ENCODE data around the gene ADCY1.

ADCY1 gene

GRCh38 chr7:45690762-45691150, 116.6 kb downstream of the ADCY1 start:
- no peak overlapping the region for H3K27ac ChIP-seq (ENCODE audit: low read depth, low read length)
- no peak for DNase-seq

GRCh38 chr7:45691155-45691656, 117.0 kb downstream of the ADCY1 start:
- Histone ChIP-seq H3K4me3 (ENCODE audit: low read length) (no peak overlapping the region), H3K18ac (ENCODE audit: low read length) (no peak overlapping the region), H3K4ac (ENCODE audit: low read depth, low read length) (no peak overlapping the region), H3K36me3 (ENCODE audit: control insufficient read depth, insufficient read depth, low read length) (no peaks in the 10 kb centered on the region), H2AK5ac (ENCODE audit: low read length) (no peak overlapping the region), H3K56ac (ENCODE audit: low read length) (no peak overlapping the region), H4K5ac (ENCODE audit: low read length) (no peak overlapping the region), H3K79me2 (ENCODE audit: control insufficient read depth, insufficient read depth, low read length) (no peaks in the 10 kb centered on the region), H4K8ac (ENCODE audit: low read depth, low read length) (no peak overlapping the region), H3K23ac (ENCODE audit: low read length) (no peak overlapping the region), H3K4me2 (ENCODE audit: low read length) (no peak overlapping the region), H3K27ac (ENCODE audit: low read depth, low read length) (no peak overlapping the region), H3K4me1 (ENCODE audit: control insufficient read depth, low read depth, low read length) (no peaks in the 10 kb centered on the region), H2BK5ac (ENCODE audit: low read length) (no peak overlapping the region), H3K79me1 (ENCODE audit: low read length) (no peaks in the 10 kb centered on the region), H3K9ac (ENCODE audit: low read length) (no peak overlapping the region), H2BK15ac (replicated peaks; ENCODE audit: low read depth) (no peak overlapping the region), H3K27me3 (ENCODE audit: insufficient read depth, low read length, poor library complexity) (no peaks in the 10 kb centered on the region), H2BK120ac (ENCODE audit: low read depth, low read length) (no peak overlapping the region)
- no peak for DNase-seq
- no CpG with 5 or more reads among the region's 6 CpGs for WGBS (ENCODE audit: extremely low coverage, insufficient coverage, low lambda C conversion rate)

More at GRCh38 chr7:45690762-45691150, 116.6 kb downstream of the ADCY1 start:
- H3K4me3 ChIP-seq (ENCODE audit: low read length), result no peak overlapping the region
- H3K27me3 ChIP-seq (ENCODE audit: insufficient read depth, low read length, poor library complexity), result no peaks in the 10 kb centered on the region
- no peak overlapping the region for H3K9ac ChIP-seq (ENCODE audit: low read length)
- no peak overlapping the region for H4K5ac ChIP-seq (ENCODE audit: low read length)
- H3K4me2 ChIP-seq (ENCODE audit: low read length), result no peak overlapping the region
- H3K36me3 ChIP-seq (ENCODE audit: control insufficient read depth, insufficient read depth, low read length), result no peaks in the 10 kb centered on the region
- H2BK15ac ChIP-seq (replicated peaks; ENCODE audit: low read depth), result no peak overlapping the region
- no peak overlapping the region for H3K23ac ChIP-seq (ENCODE audit: low read length)
- no peaks in the 10 kb centered on the region for H3K79me2 ChIP-seq (ENCODE audit: control insufficient read depth, insufficient read depth, low read length)
- no peak overlapping the region for H3K4ac ChIP-seq (ENCODE audit: low read depth, low read length)
- no peak overlapping the region for H3K18ac ChIP-seq (ENCODE audit: low read length)
- no peak overlapping the region for H2BK120ac ChIP-seq (ENCODE audit: low read depth, low read length)
- H3K79me1 ChIP-seq (ENCODE audit: low read length), result no peaks in the 10 kb centered on the region
- H2BK5ac ChIP-seq (ENCODE audit: low read length), result no peak overlapping the region
- H3K4me1 ChIP-seq (ENCODE audit: control insufficient read depth, low read depth, low read length), result no peaks in the 10 kb centered on the region
- no peak overlapping the region for H3K56ac ChIP-seq (ENCODE audit: low read length)
- no peak overlapping the region for H4K8ac ChIP-seq (ENCODE audit: low read depth, low read length)
- no peak overlapping the region for H2AK5ac ChIP-seq (ENCODE audit: low read length)

- no peaks in the 10 kb centered on the region for H3K27me3 ChIP-seq (ENCODE audit: insufficient read depth, low read length, poor library complexity)
- no peak for DNase-seq
- no peak overlapping the region for H3K18ac ChIP-seq (ENCODE audit: low read length)
- H3K4me1 ChIP-seq (ENCODE audit: control insufficient read depth, low read depth, low read length), result no peaks in the 10 kb centered on the region
- H3K27ac ChIP-seq (ENCODE audit: low read depth, low read length), result no peak overlapping the region
- no peak overlapping the region for H2AK5ac ChIP-seq (ENCODE audit: low read length)
- no peak overlapping the region for H3K23ac ChIP-seq (ENCODE audit: low read length)
- H3K79me2 ChIP-seq (ENCODE audit: control insufficient read depth, insufficient read depth, low read length), result no peaks in the 10 kb centered on the region
- no peak overlapping the region for H3K9ac ChIP-seq (ENCODE audit: low read length)
- H3K4me2 ChIP-seq (ENCODE audit: low read length), result no peak overlapping the region
- H3K56ac ChIP-seq (ENCODE audit: low read length), result no peak overlapping the region
- WGBS (ENCODE audit: extremely low coverage, insufficient coverage, low lambda C conversion rate), result no CpG with 5 or more reads among the region's 3 CpGs
- H4K5ac ChIP-seq (ENCODE audit: low read length), result no peak overlapping the region
- no peak overlapping the region for H2BK5ac ChIP-seq (ENCODE audit: low read length)
- no peak overlapping the region for H4K8ac ChIP-seq (ENCODE audit: low read depth, low read length)
- H2BK120ac ChIP-seq (ENCODE audit: low read depth, low read length), result no peak overlapping the region
- H3K79me1 ChIP-seq (ENCODE audit: low read length), result no peaks in the 10 kb centered on the region
- no peak overlapping the region for H3K4me3 ChIP-seq (ENCODE audit: low read length)
- no peaks in the 10 kb centered on the region for H3K36me3 ChIP-seq (ENCODE audit: control insufficient read depth, insufficient read depth, low read length)
- H3K4ac ChIP-seq (ENCODE audit: low read depth, low read length), result no peak overlapping the region
- no peak overlapping the region for H2BK15ac ChIP-seq (replicated peaks; ENCODE audit: low read depth)
These were observed 117.9 kb downstream of the ADCY1 start for GRCh38 chr7:45692031-45692430.

- DNase-seq, result no peak
- no peak overlapping the region for H3K9ac ChIP-seq (ENCODE audit: low read length)
- H3K56ac ChIP-seq (ENCODE audit: low read length), result no peak overlapping the region
These were observed 121.3 kb downstream of the ADCY1 start for GRCh38 chr7:45695249-45695995.

GRCh38 chr7:45696476-45696875, 122.3 kb downstream of the ADCY1 start:
- H3K18ac ChIP-seq (ENCODE audit: low read length), result no peak overlapping the region
- no peak overlapping the region for H4K5ac ChIP-seq (ENCODE audit: low read length)
- H3K4me2 ChIP-seq (ENCODE audit: low read length), result no peak overlapping the region
- WGBS (ENCODE audit: extremely low coverage, insufficient coverage, low lambda C conversion rate), result no CpG with 5 or more reads among the region's 4 CpGs
- no peak for DNase-seq
- H3K36me3 ChIP-seq (ENCODE audit: control insufficient read depth, insufficient read depth, low read length), result no peaks in the 10 kb centered on the region
- no peak overlapping the region for H3K56ac ChIP-seq (ENCODE audit: low read length)
- no peak overlapping the region for H4K8ac ChIP-seq (ENCODE audit: low read depth, low read length)
- no peak overlapping the region for H2BK120ac ChIP-seq (ENCODE audit: low read depth, low read length)
- no peak overlapping the region for H3K27ac ChIP-seq (ENCODE audit: low read depth, low read length)
- no peaks in the 10 kb centered on the region for H3K4me1 ChIP-seq (ENCODE audit: control insufficient read depth, low read depth, low read length)
- no peak overlapping the region for H3K9ac ChIP-seq (ENCODE audit: low read length)
- H3K4ac ChIP-seq (ENCODE audit: low read depth, low read length), result no peak overlapping the region
- H3K79me1 ChIP-seq (ENCODE audit: low read length), result no peaks in the 10 kb centered on the region
- H2BK5ac ChIP-seq (ENCODE audit: low read length), result no peak overlapping the region
- no peak overlapping the region for H3K23ac ChIP-seq (ENCODE audit: low read length)
- no peak overlapping the region for H3K4me3 ChIP-seq (ENCODE audit: low read length)
- H3K27me3 ChIP-seq (ENCODE audit: insufficient read depth, low read length, poor library complexity), result no peaks in the 10 kb centered on the region
- no peak overlapping the region for H2BK15ac ChIP-seq (replicated peaks; ENCODE audit: low read depth)
- H2AK5ac ChIP-seq (ENCODE audit: low read length), result no peak overlapping the region
- H3K79me2 ChIP-seq (ENCODE audit: control insufficient read depth, insufficient read depth, low read length), result no peaks in the 10 kb centered on the region

More at GRCh38 chr7:45695249-45695995, 121.3 kb downstream of the ADCY1 start:
- Histone ChIP-seq H2BK5ac (ENCODE audit: low read length) (no peak overlapping the region), H4K8ac (ENCODE audit: low read depth, low read length) (no peak overlapping the region), H4K5ac (ENCODE audit: low read length) (no peak overlapping the region), H3K4me1 (ENCODE audit: control insufficient read depth, low read depth, low read length) (no peaks in the 10 kb centered on the region), H3K23ac (ENCODE audit: low read length) (no peak overlapping the region), H2BK120ac (ENCODE audit: low read depth, low read length) (no peak overlapping the region), H3K18ac (ENCODE audit: low read length) (no peak overlapping the region), H3K36me3 (ENCODE audit: control insufficient read depth, insufficient read depth, low read length) (no peaks in the 10 kb centered on the region), H2BK15ac (replicated peaks; ENCODE audit: low read depth) (no peak overlapping the region), H2AK5ac (ENCODE audit: low read length) (no peak overlapping the region), H3K79me1 (ENCODE audit: low read length) (no peaks in the 10 kb centered on the region), H3K4ac (ENCODE audit: low read depth, low read length) (no peak overlapping the region), H3K27me3 (ENCODE audit: insufficient read depth, low read length, poor library complexity) (no peaks in the 10 kb centered on the region), H3K4me3 (ENCODE audit: low read length) (no peak overlapping the region), H3K79me2 (ENCODE audit: control insufficient read depth, insufficient read depth, low read length) (no peaks in the 10 kb centered on the region), H3K27ac (ENCODE audit: low read depth, low read length) (no peak overlapping the region), H3K4me2 (ENCODE audit: low read length) (no peak overlapping the region)
- no CpG with 5 or more reads among the region's 5 CpGs for WGBS (ENCODE audit: extremely low coverage, insufficient coverage, low lambda C conversion rate)

Measured in mesendoderm (in vitro differentiated cells).